Endothelial cell of umbilical vein (primary cell): ENCODE results near the gene KANK4. TPM values are rescaled to one million over a fixed set of nuclear protein-coding genes. Genes with fewer than 3 reads are reported as not detected.

ENCODE experiments used
- BruUV-seq: library from RNA; stranded (reverse); fragments of 400-500 nt; replicated peaks from 2 replicates; lab custom pipeline; 2021; lab: Mats Ljungman, UMichigan
- CTCF ChIA-PET: fragments of 300-600, 350-600 bp; sonication (Branson Sonifier 250); formaldehyde crosslinking; loops from one replicate; lab custom pipeline; 2021; ENCODE audit warnings: antibody characterized with exemption, inconsistent platforms; lab: Charles Lee
- POLR2A ChIA-PET: fragments of 300-600, 350-600 bp; sonication (Branson Sonifier 250); formaldehyde crosslinking; loops from one replicate; lab custom pipeline; 2021; ENCODE audit warnings: antibody characterized with exemption, inconsistent platforms; lab: Charles Lee
- DNase-seq: peaks from one replicate; pipeline ENCODE4 v3.0.0-alpha.2; 2011; ENCODE audit warnings: low read depth, low spot score
- FAIRE-seq: peaks from 2 replicates; lab custom pipeline; 2011; peaks lifted over from hg19 to GRCh38; lab: Jason Lieb, UNC
- H2AFZ ChIP-seq: 2 replicates; pipeline ENCODE4 v1.6.0; 2012; ENCODE audit warnings: low read depth, low read length, control low read depth, inconsistent platforms
- H3K27ac ChIP-seq: 2 replicates; pipeline ENCODE4 v1.5.1; 2011; ENCODE audit warnings: low read depth, mild to moderate bottlenecking, control low read depth, low read length, moderate library complexity; ENCODE audit not compliant: insufficient read depth
- H3K27me3 ChIP-seq, 2 experiments: 2 replicates each; pipeline versions ENCODE4 v1.6.0 to v1.6.1; 2011; ENCODE audit warnings: low read length in 2 of 2, mixed read lengths in 1 of 2; ENCODE audit not compliant: control insufficient read depth in 2 of 2, insufficient read depth in 2 of 2
- H3K36me3 ChIP-seq, 2 experiments: 2 replicates in 1 of 2; 3 replicates in 1 of 2; pipeline ENCODE4 v1.5.1; 2011; ENCODE audit warnings: low read length in 2 of 2, mild to moderate bottlenecking in 1 of 2, moderate library complexity in 1 of 2; ENCODE audit not compliant: control insufficient read depth in 2 of 2, insufficient read depth in 2 of 2; ENCODE audit errors: extremely low read depth in 1 of 2
- H3K4me1 ChIP-seq: 3 replicates; pipeline ENCODE4 v1.5.1; 2011; ENCODE audit warnings: mild to moderate bottlenecking, low read length; ENCODE audit not compliant: control insufficient read depth, insufficient read depth; ENCODE audit errors: extremely low read depth
- H3K4me2 ChIP-seq: 2 replicates; pipeline ENCODE4 v1.6.1; 2011; ENCODE audit warnings: low read length, control low read depth, mixed read lengths; ENCODE audit not compliant: insufficient read depth
- H3K4me3 ChIP-seq, 3 experiments: fragments of 200-600 bp in 1 of 3; sonication (generic), shearing (Covaris generic) in 1 of 3; replicated peaks in 1 of 3; 2 replicates each; pipeline ENCODE4 v1.5.1; 2011 to 2016; ENCODE audit warnings: control low read depth in 3 of 3, low read length in 3 of 3, mild to moderate bottlenecking in 2 of 3, inconsistent platforms in 1 of 3, low read depth in 1 of 3, moderate library complexity in 1 of 3; ENCODE audit not compliant: insufficient read depth in 1 of 3
- H3K79me2 ChIP-seq: 2 replicates; pipeline ENCODE4 v1.6.0; 2012; ENCODE audit warnings: low read length, inconsistent platforms; ENCODE audit not compliant: control insufficient read depth, insufficient read depth
- H3K9ac ChIP-seq: replicated peaks from 2 replicates; pipeline ENCODE3; 2011; ENCODE audit warnings: low read length, control low read depth; ENCODE audit not compliant: insufficient read depth; ENCODE audit errors: extremely low read depth
- H3K9me1 ChIP-seq: replicated peaks from 3 replicates; pipeline ENCODE4 v1.6.0; 2011; ENCODE audit warnings: mild to moderate bottlenecking, low read length; ENCODE audit not compliant: control insufficient read depth, insufficient read depth; ENCODE audit errors: extremely low read depth
- H3K9me3 ChIP-seq: replicated peaks from 2 replicates; pipeline ENCODE4 v1.5.1; 2012; ENCODE audit warnings: low read length, inconsistent platforms; ENCODE audit not compliant: control insufficient read depth, insufficient read depth
- H4K20me1 ChIP-seq: replicated peaks from 2 replicates; pipeline ENCODE3; 2011; ENCODE audit warnings: mild to moderate bottlenecking, low read length; ENCODE audit not compliant: control insufficient read depth, insufficient read depth; ENCODE audit errors: extremely low read depth
- CTCF ChIP-seq, 2 donors: IDR thresholded peaks; 1 replicate in 1 of 2; 2 replicates in 1 of 2; pipeline ENCODE4 v1.5.1; 2011; ENCODE audit warnings: low read length in 2 of 2, mild to moderate bottlenecking in 2 of 2, moderate library complexity in 2 of 2, control low read depth in 1 of 2, inconsistent platforms in 1 of 2, low read depth in 1 of 2; ENCODE audit not compliant: insufficient read depth in 1 of 2; ENCODE audit errors: extremely low read depth in 1 of 2
- EZH2 ChIP-seq: IDR thresholded peaks from 2 replicates; pipeline ENCODE4 v1.6.1; 2012; ENCODE audit warnings: borderline replicate concordance, low read depth, mild to moderate bottlenecking, moderate library complexity, low read length, inconsistent platforms; ENCODE audit not compliant: severe bottlenecking
- FOS ChIP-seq: IDR thresholded peaks from 2 replicates; pipeline ENCODE4 v1.6.1; 2011; ENCODE audit warnings: mild to moderate bottlenecking, low read length, moderate library complexity, borderline replicate concordance; ENCODE audit not compliant: insufficient read depth
- GATA2 ChIP-seq: IDR thresholded peaks from 2 replicates; pipeline ENCODE4 v1.7.0; 2011; ENCODE audit warnings: low read depth, mild to moderate bottlenecking, moderate library complexity, mixed read lengths, low read length; ENCODE audit not compliant: insufficient read length, insufficient read depth
- JUN ChIP-seq: IDR thresholded peaks from 2 replicates; pipeline ENCODE4 v1.6.1; 2011; ENCODE audit warnings: borderline replicate concordance, low read depth; ENCODE audit not compliant: insufficient read length, insufficient read depth
- MAX ChIP-seq: IDR thresholded peaks from 2 replicates; pipeline ENCODE4 v1.6.1; 2011; ENCODE audit not compliant: insufficient read depth, insufficient read length
- MYC ChIP-seq: IDR thresholded peaks from one replicate; pipeline ENCODE4 v1.6.1; 2011; ENCODE audit warnings: mild to moderate bottlenecking, low read depth, low read length
- POLR2A ChIP-seq: IDR thresholded peaks from 2 replicates; pipeline ENCODE4 v1.6.1; 2012; ENCODE audit warnings: low read depth, mild to moderate bottlenecking, control low read depth, low read length
- POLR2AphosphoS5 ChIP-seq: IDR thresholded peaks from 2 replicates; pipeline ENCODE4 v1.6.1; 2012; ENCODE audit warnings: low read depth, mild to moderate bottlenecking, control low read depth, low read length, moderate library complexity; ENCODE audit not compliant: insufficient read depth
- dilution Hi-C: fragments of 300-500 bp; cut with MboI; formaldehyde crosslinking; loops from one replicate; pipeline ENCODE4 v1.15.0; 2019; ENCODE audit warnings: low sequenced_read_pairs; ENCODE audit not compliant: extremely low pct_ligation_motif_present
- intact Hi-C: fragments of 100-400 bp; cut with micrococcal nuclease; formaldehyde crosslinking; loops from one replicate; pipeline ENCODE4 v1.10.0; 2022
- polyA plus RNA-seq, 4 experiments: library from polyadenylated mRNA; depleted of rRNA in 3 of 4; stranded (reverse) in 3 of 4; unstranded in 1 of 4; fragments of >200 nt; gene quantifications; 2 replicates each; pipeline versions ENCODE4 v1.2.1 to v1.2.3, GENCODE V29; 2011 to 2012; ENCODE audit warnings: missing spikeins in 1 of 4
- total RNA-seq: library from RNA; stranded (reverse); gene quantifications from 2 replicates; pipeline ENCODE4 v1.2.3, GENCODE V29; 2021

Gene KANK4
- total and polyA plus RNA-seq, 2 donors (not counting 3 experiments of a cell fraction or from before 2014, with no cell fraction given), result not detected

- no peaks in the 10 kb centered on the region for H3K9me1 ChIP-seq
- no TSS peak for BruUV-seq
- no peak overlapping the region for H3K27ac ChIP-seq
- dilution Hi-C loops, result no loop called here
- no peak overlapping the region for H3K9ac ChIP-seq
- no peak overlapping the region for H3K4me2 ChIP-seq
- no peaks in the 10 kb centered on the region for H3K4me1 ChIP-seq
- DNase-seq (no peak), FAIRE-seq (no peak)
- H2AFZ ChIP-seq, result no peak overlapping the region
- H3K36me3 ChIP-seq, result no peaks in the 10 kb centered on the region
- TF ChIP-seq GATA2 (no peak), POLR2A (no peak), POLR2AphosphoS5 (no peak), FOS (no peak), EZH2 (no peak), MYC (no peak), JUN (no peak), CTCF (IDR thresholded peaks at IDR 0.05; ENCODE audit: extremely low read depth in 1 of 2, insufficient read depth in 1 of 2, low read depth in 1 of 2, low read length in 2 of 2) (no peak), MAX (no peak)
- CTCF ChIA-PET, result no interaction called here
- H4K20me1 ChIP-seq, result no peaks in the 10 kb centered on the region
- intact Hi-C loops, result no loop called here
- no peak overlapping the region for H3K4me3 ChIP-seq
- H3K9me3 ChIP-seq, result no peaks in the 10 kb centered on the region
- POLR2A ChIA-PET, result no interaction called here
- H3K27me3 ChIP-seq, result no peaks in the 10 kb centered on the region
- no peaks in the 10 kb centered on the region for H3K79me2 ChIP-seq
Observed at GRCh38 chr1:62364721-62365120, 45.5 kb upstream of the KANK4 start.
